RKO (cell line): ENCODE results near the gene KDM1B.

ENCODE experiments used
- DNase-seq: peaks from one replicate; pipeline ENCODE4 v3.0.0-alpha.2; 2016; ENCODE audit warnings: low spot score

KDM1B gene

GRCh38 chr6:18235524-18235923 is 80.3 kb downstream of the KDM1B start:
- DNase-seq, result no peak

GRCh38 chr6:18237167-18237566 is 81.9 kb downstream of the KDM1B start:
- DNase-seq, result no peak

- DNase-seq, result no peak
Measured at GRCh38 chr6:18240230-18240629, 85.0 kb downstream of the KDM1B start.

GRCh38 chr6:18241208-18242038 is 86.2 kb downstream of the KDM1B start:
- peak; percentile 31 for DNase-seq

GRCh38 chr6:18242062-18242851 is 87.0 kb downstream of the KDM1B start:
- peak; percentile 91 for DNase-seq

- DNase-seq, result no peak
Measured at GRCh38 chr6:18243302-18243893, 88.2 kb downstream of the KDM1B start.

GRCh38 chr6:18244251-18244650 is 89.0 kb downstream of the KDM1B start:
- DNase-seq, result no peak

GRCh38 chr6:18245079-18245478 is 89.9 kb downstream of the KDM1B start:
- no peak for DNase-seq

- DNase-seq, result no peak
Measured at GRCh38 chr6:18245642-18246041, 90.4 kb downstream of the KDM1B start.

GRCh38 chr6:18246205-18246604 is 91.0 kb downstream of the KDM1B start:
- no peak for DNase-seq

GRCh38 chr6:18247002-18247401 is 91.8 kb downstream of the KDM1B start:
- peak; percentile 34 for DNase-seq

- DNase-seq, result no peak
Measured at GRCh38 chr6:18248698-18249097, 93.5 kb downstream of the KDM1B start.

- DNase-seq, result no peak
Measured at GRCh38 chr6:18249271-18249670, 94.0 kb downstream of the KDM1B start.

- no peak for DNase-seq
Measured at GRCh38 chr6:18253635-18254034, 98.4 kb downstream of the KDM1B start.

- DNase-seq, result no peak
Measured at GRCh38 chr6:18254793-18255192, 99.6 kb downstream of the KDM1B start.

- DNase-seq, result peak; percentile 68
Measured at GRCh38 chr6:18259675-18260447, 104.6 kb downstream of the KDM1B start.

GRCh38 chr6:18260448-18261106 is 105.4 kb downstream of the KDM1B start:
- peak; percentile 54 for DNase-seq

GRCh38 chr6:18261877-18262276 is 106.7 kb downstream of the KDM1B start:
- DNase-seq, result no peak

- peak; percentile 45 for DNase-seq
Measured at GRCh38 chr6:18262702-18263417, 107.6 kb downstream of the KDM1B start.

- peak; percentile 30 for DNase-seq
Measured at GRCh38 chr6:18263418-18264218, 108.4 kb downstream of the KDM1B start.
